Measurements from ENCODE around the gene CTAGE6.

- TF ChIP-seq, protein P1, sequence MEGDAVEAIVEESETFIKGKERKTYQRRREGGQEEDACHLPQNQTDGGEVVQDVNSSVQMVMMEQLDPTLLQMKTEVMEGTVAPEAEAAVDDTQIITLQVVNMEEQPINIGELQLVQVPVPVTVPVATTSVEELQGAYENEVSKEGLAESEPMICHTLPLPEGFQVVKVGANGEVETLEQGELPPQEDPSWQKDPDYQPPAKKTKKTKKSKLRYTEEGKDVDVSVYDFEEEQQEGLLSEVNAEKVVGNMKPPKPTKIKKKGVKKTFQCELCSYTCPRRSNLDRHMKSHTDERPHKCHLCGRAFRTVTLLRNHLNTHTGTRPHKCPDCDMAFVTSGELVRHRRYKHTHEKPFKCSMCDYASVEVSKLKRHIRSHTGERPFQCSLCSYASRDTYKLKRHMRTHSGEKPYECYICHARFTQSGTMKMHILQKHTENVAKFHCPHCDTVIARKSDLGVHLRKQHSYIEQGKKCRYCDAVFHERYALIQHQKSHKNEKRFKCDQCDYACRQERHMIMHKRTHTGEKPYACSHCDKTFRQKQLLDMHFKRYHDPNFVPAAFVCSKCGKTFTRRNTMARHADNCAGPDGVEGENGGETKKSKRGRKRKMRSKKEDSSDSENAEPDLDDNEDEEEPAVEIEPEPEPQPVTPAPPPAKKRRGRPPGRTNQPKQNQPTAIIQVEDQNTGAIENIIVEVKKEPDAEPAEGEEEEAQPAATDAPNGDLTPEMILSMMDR (IDR thresholded peaks at IDR 0.05; ENCODE audit: low read depth, low read length), result no peak
- TF ChIP-seq POLR2A (IDR thresholded peaks at IDR 0.05; ENCODE audit: extremely low read depth, insufficient read length), result no peak
Observed at GRCh38 chr7:143735962-143736361, 21.5 kb downstream of the CTAGE6 start.
